HG03354 (cell line): ENCODE data around the gene FAM124A.

Experiments
- ATAC-seq: cut with Tn5 transposase; IDR thresholded peaks from one replicate; pipeline ENCODE4 v1.9.1; 2021; ENCODE audit warnings: mild to moderate bottlenecking; ENCODE audit not compliant: unreplicated experiment, poor library complexity, severe bottlenecking

FAM124A gene

DNA sequence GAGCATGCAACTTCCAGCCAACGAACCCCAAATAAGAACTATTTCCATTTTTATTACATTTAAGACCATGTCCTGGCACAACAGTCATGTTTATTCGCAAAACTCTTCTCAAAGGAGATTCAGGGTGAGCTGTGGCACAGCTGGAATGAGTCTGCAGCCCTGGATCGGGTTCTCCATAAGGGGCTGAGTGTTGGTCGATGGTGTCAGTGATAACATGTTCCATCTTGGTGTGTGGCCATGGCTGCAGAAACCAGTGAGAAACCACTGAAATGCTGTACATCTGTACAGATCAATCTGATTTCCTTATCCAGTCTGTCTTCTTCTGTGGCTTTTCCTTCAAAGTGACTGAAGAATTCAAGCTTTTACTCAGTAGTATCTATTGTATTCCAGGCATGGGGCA lies 15.2 kb downstream of the FAM124A start:
- no peak for ATAC-seq

DNA sequence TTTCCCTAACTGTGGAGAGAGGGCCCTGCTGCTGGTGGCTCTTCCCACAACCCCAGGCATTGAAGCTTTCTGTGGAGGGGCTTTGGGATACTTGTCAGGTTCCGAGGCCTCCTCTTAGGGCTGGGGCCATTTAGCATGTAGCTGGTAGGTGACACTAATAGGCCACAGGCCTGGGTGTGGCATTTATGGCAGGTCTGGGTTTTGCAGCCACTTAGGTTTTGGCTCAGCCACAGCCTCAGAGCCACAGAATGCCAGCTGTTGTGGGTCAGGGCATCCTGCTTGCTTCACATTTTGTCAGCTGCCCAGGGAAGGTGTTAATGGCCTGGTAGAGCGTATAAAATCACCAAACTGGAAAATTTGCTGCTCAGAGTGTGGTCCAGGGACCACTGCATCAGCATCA lies 15.7 kb downstream of the FAM124A start:
- ATAC-seq = no peak

DNA sequence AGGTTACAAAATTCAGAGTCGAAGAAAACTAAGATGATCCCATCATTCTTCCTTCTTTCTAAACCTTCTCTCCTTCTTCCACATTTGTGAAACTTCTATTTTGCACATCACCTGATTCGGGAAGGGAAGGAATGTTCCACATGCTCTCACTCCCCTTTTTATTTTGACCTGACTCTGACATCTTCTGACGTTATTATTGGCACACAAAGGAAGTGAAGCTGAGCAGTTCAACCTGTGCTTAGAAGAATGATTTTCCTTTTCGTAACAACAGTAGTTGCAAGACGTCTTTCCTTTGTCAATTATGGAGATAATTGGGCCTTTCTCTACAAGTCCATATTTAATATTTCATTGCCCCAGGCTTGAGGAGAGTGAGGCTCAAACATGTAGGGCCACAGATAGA lies 18.0 kb downstream of the FAM124A start:
- ATAC-seq = no peak

DNA sequence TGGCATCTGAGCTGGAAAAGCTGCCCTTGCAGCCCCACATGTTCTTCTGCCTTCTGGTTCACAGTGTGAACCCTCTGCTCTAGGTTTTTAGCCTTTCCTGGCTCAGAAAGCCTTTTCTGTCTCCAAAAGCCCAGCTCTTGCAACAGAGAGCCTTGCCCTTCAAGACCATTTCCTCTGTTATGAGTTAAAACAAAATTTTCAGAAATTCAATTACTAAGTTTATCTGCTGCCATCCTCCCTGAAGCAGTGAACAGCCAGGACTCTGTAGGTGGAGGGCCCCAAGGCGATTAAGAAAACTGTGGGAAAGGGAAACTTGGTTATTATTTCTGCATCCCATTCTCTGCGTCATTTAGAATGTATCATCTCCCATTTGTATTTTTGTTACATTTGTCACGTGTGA lies 18.8 kb downstream of the FAM124A start:
- no peak for ATAC-seq

DNA sequence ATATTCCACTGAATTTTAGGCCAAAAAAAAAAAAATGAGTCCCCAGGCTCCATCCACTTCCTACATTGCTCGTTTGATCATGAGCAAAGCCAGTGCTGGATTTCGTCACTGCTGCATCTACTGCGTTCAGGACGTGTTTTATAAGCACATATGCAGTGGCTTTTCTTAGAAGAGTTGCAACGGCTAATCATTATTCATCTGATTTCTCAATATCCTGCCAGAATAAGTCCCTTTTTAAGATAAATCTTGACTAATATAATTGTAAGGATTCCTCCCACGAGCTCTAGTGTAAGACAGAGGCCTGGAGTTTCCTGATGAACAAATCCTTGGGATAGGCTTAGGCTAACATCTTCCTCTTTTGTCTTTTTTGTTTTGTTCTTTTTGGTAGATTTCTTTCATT lies 19.5 kb downstream of the FAM124A start:
- ATAC-seq = no peak

DNA sequence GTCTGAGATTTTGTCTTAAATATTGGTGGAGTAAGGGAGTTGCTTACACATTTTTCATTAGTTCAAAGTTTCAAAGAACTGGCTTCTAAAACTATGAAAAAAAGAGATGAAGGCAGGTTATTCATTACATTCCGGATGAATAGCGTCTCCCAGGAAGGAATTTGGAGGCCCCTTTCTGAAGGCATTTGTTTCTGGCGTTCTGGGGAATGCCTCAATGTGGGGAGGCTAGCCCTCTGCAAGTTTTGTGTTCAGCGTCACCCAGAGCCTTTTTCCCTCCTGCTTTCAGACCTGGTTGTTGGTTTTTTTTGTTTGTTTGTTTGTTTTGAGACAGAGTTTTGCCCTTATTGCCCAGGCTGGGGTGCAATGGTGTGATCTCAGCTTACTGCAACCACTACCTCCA lies 21.0 kb downstream of the FAM124A start:
- no peak for ATAC-seq

DNA sequence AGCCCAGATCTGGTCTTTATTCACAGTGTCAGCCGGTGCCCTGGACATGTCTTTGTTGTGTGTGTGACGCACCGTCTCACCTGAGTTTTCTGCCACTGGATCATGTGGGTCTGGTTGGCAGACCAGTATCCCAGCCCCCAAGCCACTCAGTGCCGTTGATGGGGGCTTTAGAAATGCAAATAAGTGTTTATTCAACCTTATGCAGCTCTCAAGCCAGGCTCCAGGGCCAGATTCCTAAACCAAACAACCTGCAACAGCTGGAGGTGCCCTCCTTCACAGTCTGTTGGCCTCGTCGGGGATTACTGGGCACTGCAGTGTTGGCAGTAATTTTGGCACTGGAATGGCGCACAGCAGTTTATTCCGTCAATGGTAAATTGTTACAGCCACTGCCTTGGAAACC lies 21.6 kb downstream of the FAM124A start:
- ATAC-seq = no peak

DNA sequence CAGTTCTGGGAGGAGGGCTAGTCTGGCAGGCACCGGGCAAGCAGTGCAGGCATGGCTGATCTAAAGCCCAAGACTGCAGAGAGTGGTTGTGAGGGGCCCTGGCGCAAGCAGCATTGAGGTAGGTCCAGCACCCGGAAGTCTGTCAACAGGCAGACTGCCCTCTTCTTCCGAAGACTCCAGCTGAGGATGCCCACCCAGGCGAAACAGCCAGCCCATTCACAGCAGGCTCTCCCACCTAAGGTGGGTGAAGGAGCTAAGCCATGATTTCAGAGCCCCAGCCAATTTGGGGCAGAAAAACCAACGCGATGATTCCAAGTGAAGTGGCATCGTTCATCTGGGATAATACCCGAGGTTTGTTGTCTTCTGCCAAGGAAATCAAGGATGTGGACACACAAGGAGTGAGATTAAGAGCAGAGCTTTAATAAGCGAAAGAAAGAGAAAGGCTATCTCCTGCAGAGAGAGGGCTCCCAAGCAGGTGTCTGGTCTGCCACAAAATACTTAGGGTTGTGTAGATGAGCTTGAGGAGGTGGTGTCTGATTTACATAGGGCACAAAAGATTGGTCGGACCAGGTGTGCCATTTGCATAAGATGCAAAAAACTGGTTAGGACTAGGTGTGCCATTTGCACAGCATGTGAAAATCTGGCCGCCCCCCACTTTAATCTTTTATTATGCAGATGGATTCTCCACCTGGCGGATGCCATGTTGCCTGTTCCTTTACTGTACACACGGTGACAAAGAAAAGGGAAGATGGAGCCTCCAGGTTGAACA lies 22.6 kb downstream of the FAM124A start:
- ATAC-seq = no peak

DNA sequence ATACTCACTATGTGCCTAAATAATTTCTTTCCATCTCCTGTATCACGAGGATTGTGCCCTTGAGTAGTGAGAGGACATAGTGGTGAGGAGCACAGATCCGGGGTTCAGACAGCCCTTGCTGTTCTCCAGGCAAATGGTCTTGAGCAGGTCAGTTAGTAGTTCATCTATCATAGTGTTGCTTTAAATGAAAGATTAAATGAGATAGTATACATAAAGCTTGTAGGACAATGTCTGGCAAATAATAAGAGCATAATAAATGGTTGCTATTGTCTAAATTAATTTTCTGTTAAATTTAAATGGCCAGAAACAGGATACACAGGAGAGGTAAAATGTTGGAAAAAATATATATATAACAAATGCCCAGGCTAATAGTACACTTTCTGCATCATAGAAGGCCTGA lies 23.4 kb downstream of the FAM124A start:
- ATAC-seq = no peak

DNA sequence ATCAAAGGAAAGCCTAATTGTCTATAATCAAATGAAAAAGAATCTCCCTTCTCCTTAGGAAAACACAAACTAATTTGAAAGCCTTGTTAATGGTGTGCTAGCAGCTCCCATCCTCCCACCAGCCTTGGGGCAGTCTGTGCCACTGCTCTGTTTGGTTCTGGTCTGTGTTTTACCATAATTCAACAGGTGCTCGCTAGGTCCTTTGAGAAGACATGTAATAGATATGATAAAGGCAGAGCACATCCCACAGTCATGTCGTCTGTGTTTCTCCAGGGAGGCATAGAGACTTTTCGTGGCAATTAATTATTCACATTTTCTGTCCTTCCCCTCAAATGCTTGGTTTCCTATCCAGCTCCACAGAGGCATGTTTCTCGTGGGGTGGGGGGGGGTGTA lies 23.8 kb downstream of the FAM124A start:
- no peak for ATAC-seq

DNA sequence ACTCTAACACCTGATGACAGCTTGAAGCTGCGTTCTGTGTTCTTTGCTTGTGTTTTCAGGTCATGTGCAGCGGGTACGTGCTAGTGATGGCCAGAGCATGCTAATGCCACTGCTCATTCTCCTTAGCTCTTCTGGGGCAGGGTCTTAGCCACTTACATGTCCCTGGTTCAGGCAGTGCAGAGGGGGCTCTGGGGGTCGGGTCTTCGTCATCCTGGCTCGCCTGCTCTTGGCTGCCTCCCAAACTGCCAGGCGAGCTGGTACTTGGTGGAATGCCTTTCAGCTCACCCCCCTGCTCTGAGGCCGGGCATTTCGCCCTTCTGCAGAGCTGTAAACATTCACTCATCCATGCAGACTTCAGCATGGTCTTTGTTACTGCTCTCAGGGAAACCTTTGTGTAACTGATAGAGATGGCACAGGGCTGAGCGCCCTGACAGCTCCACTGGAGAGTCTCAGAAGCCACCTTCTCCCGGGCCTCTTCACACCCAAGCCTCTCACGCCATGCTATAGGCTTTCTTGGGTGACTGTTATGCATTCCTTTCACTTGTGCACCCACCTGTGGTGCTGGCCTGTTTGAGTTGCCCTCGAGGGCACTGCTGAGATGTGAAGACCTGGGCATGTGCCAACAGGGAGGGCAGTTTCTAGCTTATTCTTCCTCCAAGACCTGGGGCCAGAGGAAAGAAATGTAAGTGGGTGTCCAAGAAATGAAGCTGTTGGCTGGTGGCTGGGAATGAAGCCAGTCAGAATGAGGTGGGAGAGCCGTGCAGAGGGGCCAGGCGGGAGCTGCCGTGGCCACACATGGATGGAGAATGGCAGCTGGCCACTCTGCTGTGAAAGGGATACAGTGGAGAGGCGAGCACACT lies 24.4 kb downstream of the FAM124A start:
- ATAC-seq = no peak

DNA sequence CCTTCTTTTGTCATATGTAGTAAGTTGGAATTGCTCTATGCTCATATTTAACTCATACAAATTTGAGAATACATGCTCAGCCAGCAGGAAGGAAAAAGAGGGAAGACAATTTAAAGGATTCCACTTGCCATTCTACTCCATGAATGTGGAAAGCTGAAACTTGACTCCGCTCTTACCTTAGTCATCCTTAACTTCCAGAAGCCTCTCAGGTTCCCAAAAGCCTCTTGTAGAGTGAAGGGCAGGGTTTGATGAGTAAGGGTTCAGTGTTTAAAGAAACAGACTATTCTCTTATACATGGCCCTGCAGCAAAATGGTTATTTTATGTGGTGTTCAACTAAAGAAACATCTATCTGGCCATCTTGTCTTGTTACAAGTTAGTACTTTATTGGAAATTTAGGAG lies 27.1 kb downstream of the FAM124A start:
- ATAC-seq = no peak

DNA sequence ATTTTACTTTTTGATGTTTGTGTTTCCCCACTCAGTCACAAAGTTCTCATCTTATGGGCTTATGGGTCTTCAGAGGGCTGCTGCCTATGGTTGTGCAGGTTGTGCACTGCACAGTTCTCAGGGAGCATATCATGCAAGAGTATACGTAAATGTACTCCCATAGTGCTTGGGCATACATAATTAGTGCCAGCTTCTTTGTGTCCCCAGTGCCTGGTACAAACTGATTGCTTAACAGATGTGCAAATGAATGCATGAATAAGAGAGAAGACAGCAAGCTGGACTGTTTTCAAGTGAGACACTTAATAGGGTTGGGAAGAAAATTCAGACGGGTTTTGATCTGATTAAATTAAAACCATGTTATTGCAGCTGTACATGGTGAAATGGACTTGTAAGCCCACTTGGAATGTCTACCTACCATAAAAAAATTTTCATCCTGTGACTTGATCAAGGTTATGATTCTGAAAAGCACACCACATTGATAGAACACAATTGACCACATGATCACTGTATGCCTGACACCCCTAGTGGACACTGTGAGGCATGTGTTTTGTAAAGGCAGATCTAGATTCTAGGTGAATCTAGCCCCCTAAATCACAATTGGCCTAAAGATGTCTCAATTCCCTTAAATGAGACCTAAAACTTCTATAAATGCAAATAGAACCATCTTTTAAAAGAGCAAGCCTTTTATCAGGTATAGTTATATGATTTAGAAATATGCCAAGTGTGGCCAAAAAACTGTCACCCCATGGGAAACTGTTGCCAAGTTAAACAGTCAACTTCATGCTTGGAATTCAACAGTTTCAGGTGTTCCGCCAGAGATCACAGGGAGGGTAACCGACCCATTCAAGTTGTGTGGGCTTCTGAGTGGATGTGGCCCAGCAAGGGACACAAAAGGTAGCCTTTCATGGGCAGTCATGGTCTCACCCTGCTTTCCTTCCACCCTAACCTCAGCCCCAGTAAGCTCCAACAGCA lies 27.9 kb downstream of the FAM124A start:
- peak; percentile 66 for ATAC-seq

DNA sequence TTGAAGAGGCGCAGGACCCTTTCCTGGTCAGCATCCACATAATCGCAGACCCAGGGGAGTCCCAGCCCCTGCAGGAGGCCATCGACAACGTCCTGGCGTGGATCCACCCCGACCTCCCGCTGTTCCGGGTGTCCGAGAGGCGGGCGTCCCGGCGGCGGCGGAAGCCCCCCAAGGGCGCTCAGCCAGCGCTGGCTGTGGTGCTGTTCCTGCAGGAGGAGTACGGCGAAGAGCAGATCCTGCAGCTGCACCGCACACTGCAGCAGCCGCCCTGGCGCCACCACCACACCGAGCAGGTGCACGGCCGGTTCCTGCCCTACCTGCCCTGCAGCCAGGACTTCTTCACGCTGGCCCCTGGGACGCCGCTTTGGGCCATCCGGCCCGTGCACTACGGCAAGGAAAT lies 29.3 kb downstream of the FAM124A start:
- no peak for ATAC-seq

DNA sequence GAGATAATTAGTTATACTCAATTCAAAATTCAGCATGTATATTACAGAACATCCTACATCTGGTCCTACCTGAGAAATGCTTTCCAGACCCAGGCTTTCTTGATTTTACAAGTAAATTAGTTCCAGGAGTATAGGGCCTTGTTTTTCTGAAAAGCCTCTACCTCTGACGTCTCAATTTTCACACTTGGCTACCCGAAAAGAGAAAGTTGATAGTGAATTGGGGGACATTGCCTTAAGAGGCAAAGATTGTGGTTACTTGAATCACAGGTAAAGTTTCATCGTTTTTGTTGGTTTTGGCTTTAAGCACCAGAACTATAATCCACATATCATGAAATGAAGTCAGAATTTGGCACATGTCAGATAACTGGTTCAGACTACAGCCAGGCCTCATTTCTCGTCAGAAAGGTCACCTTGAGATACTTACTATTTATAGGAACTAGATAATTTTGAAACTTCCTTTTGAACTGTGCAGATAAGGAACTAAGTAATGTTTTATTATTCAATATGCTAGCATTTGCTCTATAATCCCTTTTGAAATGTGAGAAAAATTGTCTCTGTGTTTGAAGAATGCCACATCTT lies 30.8 kb downstream of the FAM124A start:
- no peak for ATAC-seq

DNA sequence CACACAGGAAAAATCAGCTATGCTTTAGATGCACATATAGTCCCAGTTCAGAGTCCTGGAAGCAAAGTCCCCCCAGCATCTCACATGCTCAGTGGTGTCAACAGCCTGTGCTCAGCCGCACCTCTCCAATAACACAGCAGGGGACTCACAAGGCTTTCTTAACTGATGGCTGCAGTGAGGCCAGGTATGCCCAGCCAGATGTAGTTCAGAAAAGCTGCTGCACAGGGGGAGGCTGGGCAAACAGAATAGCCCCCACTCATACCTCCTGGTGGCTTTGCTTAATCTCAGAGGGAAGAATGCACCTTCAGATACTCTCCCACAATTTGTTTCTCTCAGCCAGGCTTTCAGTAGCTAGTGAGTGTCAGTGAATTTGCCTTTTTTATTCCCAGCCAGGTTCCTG lies 33.4 kb downstream of the FAM124A start:
- no peak for ATAC-seq

DNA sequence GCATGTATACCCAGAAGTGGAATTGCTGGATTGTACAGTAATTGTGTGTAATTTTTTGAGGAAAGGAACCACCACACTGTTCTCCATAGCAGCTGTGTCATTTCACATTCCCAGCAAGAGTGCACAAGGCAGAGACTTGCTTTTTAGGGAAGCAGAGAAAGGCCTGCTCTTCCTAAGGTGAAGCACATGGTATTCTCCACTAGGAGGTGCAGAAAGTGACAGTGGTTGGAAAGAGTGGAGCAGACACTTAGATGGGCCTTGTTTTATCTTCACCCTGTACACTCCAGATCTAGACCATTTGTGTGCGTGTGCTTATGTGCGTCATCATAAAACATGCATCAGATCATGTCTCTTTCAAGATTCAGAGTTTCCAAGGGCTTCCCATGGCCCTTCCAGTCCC lies 35.0 kb downstream of the FAM124A start:
- ATAC-seq = no peak

DNA sequence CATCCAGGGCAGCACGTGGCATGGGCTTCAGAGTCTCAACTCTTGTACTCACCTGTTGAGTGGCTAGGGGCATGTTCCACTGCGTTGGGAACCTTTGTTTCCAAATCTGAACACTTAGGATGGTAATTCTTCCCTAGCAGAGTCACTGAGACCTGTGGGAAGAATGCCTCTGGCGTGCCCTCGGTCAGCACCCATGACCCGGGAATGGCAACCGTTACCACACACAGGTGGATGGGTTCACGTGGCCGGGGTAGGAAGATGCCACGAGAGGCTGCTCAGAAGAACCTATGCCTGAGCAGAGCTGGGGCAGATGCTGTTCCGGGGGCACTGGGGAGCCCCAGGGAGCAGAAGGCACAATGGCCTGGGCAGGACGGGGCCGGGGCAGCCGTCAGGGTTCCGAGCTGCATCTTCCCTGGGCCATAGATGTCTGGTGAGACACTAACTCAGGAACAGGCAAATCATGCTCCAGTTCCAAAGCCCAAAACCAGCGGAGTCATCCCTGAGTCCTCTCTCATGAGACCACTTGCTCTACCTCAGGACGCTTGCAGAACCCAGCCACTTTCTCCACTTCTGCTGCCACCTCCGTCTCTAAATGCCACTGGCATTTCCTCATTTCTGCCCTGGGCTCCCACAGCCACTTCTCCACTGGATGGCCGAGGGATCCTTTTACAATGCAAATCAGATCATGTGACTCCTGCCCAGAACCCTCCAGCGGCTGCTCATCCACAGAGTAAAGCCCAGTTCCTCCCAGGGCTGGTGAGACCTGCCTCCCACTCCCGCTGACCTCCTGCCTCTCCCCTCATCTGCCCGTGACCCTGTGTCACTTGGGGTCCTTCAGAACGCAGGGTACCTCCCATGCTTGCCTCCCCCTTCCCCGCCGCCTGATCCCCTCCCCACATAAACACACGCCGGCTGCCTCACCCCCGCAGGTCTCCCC lies 36.7 kb downstream of the FAM124A start:
- ATAC-seq = no peak

DNA sequence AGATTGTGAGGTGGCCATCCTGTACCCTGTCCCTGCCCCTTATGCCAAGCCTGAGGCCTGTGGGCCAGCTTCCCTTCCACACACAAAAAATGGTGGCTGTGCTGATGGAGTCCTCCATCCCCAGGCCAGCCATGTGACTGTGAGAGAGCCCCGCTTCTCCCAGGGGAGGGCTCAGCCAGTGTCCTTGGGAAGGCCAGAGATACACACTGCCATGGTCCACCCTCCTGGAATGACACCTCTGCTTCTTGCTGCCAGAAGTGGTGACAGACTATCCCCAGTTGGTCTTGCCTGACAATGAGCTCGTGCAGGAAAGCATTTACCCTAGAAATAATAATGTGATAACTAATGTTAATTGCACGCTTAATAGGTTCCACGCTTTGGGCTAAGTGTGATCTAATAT lies 38.0 kb downstream of the FAM124A start:
- ATAC-seq = no peak
